Measurements from ENCODE around the gene FBXW8.

The FBXW8 gene

DNA sequence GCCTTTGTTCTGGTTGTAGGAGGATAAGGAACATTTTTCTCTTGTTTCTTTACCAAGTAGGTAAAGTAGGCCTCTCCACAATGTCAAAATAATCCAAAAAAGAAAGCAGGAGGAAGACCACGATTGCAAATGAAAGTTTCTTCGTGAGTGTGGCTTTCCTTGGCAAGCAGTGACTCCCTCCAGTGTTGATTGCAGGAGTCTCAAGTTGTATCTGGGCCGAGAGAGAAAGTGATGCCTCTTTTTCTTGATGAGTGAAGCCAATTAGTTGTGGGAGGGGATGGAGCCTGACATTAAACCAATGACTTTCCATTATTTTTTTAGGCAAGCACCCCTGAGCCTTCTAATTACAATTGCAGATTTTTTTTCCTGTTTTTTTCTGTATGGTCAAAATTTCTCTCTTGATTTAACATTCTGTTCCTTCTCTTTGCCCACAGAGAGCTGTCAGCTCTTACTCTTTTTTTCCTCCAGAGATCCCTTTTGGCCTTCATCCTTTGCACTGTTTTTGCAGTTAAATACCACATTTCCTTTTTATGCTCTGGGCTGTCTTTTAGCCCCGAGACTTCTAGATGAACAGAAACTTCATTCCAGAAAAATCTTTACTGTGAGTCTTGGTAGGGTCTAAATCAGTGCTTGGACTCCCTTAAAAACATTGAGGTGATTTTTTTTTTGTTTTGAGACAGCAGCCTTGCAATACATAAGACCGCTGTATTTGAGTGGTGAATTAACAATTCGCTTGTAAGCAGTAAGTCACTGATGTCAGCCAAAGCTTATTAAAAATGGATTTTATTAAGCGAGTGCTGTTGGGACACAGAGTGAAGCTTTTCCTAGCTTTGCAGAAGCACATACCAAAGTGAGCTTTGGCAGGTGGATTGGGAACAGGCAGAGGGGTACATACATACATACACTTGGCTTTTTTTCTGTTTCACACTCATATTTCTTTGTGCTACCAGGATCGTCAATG lies 15.8 kb downstream of the FBXW8 start:
- DNase-seq, result no peak

DNA sequence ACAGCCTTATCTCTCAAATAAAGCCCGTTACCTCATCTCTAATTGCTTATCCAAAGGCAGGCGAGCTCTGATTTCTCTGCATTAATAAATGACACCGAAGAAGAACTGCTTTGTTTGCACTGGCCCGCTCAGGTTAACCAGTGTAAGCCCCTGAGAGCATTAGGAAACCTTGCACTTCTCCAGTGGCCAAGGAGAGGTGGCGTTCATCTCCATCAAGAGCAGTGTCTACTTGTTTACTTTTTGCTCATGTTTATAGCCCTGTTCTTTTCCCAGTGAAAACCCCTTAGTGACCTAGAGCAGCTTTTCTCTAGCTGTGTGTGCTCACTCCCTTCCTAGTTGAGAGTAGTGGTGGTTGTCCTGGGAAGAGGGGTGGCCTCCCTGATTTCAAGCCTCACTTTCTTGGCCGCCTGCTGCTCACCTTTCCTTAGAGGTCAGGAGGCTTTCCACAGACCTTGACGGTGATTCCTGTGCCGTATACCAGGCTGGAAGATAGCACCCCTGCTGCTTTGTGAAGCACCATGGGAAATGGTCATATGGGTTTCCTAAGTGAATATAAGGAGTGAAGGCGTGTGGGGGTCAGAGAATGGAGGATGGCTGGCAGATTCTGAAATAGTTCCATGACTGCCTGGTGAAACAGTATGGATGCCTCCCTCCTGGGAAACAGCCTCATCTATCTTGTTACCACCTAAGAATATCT lies 16.6 kb downstream of the FBXW8 start:
- DNase-seq, result peak in 2 of 3 experiments; percentile 16 to 18

DNA sequence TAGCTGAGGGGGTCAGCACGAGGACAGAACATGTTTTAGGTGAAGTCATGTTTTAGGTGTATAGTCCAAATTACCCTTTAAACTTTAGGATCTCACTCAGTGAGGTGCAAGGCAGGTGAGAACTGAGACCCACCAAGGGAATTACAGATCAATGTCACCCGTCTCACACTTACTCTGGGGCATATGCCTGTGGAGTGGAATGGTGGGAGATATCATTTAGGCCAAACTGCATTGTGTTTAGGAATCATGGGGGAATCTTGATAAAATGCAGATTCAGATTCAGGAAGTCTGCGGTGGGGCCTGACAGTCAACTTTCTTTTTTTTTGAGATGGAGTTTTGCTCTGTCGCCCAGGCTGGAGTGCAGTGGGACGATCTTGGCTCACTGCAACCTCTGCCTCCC lies 17.8 kb downstream of the FBXW8 start:
- DNase-seq, result no peak

DNA sequence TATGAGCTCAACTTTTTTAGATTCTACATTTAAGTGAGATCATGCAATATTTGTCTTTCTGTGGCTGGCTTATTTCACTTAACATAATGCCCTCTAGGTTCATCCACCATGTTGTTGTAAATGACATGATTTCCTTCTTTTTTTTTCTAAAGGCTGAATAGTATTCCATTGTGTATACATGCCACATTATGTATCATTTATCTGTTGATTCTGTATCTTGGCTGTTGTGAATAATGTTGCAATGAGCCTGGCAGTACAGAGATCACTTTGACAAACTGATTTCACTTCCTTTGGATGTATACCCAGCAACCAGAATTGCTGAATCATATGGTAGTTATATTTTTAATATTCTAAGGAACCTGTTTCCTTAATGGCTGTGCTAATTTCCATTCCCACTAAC lies 19.1 kb downstream of the FBXW8 start:
- DNase-seq, result no peak

DNA sequence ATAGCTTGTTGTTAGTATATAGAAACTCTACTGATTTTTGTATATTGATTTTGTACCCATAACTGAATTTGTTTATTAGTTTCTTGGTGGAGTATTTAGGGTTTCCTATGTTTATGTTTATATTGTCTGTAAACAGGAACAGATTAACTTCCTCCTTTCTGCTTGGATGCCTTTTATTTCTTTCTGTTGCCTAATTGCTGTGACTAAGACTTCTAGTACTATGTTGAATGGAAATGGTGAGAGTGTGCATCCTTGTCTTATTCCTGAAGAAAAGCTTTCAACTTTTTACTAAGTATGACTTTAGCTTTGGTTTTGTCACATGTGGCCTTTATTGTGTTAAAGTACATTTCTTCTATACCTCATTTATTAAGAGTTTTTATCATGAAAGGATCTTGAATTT lies 20.9 kb downstream of the FBXW8 start:
- DNase-seq, result no peak

DNA sequence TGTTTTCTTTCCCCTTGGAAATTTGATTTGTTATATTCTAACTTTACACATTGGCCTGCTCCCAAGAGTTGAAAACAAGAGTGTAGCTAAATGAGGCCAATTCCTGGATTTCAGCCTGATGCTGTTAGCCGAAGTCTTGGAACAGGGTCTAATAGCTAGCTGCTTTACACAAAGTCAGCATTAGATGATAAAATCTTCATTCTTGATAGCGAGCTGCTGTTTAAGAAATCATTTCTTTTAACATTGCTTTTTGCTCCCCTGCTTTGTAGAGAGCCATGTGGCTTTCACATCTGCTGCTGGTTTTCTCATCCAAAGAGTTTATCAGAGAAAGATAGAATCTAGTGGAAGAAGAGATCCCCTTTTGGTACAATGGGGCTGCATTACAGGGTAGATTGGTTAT lies 22.3 kb downstream of the FBXW8 start:
- no peak for DNase-seq

DNA sequence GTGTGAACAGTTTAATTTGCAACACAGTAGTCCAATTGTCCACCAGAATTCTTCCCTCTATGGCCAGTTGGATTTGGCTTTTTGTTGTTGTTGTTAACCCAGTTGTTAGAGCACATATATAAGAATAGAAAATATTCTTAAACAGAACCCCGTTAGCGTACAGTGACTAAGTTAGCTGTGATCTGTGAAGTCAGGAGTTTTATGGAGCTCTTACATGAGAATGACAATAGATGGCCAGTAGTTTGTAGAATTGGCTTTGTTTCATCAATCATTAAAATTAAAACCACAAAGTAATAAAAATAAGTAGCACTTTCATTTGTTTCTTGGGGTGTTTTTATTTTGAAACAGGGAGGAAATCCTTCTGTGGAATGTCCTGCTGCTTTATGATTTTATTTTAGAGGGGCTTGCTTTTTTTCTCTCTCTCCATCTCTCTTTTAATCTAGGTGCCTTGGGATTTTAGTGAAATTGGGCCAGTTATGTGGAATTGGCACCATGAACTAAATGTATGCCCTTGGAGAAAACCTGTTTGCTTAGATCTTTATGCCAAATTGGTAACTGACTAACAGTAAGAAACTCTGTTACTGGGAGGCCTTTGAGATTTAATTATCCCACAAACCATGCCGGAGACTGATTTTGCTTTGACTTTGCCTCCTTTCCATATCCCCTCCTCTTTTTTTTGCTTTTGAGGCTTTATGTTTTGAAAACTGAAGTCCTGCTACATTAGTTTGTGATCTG lies 22.9 kb downstream of the FBXW8 start:
- DNase-seq, result no peak

DNA sequence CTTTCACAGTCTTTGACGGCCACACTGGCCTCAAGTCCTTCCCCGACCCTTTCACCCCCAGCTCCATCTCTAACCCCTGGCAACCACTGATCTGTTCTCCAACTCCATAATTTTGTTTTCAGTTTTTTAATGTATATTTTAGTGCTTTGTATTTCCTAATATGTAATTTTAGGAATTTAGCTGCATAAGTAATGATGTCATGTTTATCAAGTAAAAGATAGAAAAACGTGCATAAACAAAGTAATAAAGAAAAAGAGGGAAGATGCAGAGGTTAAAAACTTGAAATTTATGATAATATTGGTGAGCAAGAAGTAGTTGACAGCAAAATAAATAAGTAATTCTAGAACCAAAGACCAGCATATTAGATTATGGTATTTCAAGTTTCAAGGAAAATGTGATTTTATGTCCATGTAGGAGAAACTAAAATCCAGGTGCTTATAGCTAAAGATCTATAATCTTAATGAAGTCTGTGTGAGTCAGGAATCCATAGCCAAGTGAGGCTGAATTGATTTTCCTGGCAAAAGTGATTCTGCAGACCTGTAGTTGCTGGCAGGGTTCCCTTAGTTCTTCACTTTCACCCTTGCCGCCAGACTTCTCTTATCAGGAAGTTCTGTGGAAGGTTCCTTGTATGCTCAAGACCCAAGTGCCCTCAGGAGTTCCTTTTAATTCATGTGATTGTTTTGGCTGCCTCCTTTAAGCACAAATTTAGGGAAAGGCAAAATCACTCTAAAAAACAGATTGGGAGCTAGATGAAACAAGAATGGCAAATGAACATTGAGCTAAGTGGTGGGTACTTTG lies 24.4 kb downstream of the FBXW8 start:
- DNase-seq, result no peak

DNA sequence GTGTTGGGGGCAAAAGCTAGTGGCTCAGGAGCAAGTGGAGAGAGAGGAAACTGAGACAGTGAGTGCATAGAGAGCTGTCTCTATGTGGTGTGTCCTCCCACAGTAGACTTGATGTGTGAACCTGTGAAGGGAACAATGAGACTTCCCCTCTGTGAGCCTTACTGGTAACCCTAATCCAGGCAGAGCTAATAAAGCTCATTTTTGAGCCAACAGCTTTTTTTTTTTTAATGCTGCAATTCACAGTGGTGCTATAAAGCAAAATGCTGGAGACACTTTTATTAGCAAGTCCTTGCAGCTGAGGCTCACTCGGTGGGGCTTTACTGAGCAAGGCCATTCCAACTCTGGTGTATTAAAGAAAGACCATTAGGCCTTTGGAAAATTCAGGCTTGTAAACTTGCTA lies 26.9 kb downstream of the FBXW8 start:
- DNase-seq, result no peak

DNA sequence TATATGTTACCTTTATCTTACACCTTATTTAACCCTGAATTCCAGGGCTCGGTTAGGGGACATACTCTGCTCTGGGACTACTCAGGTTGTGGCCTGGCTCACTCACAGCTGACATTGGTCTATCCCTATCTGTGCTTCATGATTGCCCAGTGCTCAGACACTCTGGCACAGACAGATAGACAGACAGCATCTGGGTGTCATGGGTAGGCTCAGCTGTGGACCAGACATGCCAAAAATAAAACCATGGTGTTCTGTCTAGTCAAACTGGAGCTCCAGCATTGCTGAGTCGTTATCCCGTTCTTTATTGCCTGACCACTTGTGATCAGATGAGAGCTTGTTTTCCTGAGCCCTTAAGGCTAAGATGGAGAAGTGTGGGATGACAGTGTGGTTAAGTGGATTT lies 29.0 kb downstream of the FBXW8 start:
- DNase-seq, result peak in 2 of 3 experiments; percentile 32 to 47

DNA sequence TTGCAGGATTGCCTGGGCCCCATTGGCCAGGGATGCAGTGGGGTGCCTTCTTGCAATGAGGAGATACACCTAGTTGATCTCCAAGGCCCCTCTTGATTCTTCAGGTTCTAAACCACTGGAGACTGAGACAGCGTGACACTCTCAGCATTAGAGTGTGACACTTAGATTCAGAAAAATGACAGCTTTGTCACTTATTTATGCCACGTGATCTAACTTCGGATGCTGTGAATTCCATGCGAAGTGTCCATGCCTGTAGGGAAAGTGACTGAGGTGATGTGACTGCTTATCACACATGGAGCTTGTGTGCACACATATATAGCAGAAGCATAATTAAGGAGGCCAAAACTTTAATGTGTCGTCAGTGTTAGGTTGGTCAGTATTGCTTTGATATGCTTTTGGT lies 30.4 kb downstream of the FBXW8 start:
- DNase-seq, result no peak

DNA sequence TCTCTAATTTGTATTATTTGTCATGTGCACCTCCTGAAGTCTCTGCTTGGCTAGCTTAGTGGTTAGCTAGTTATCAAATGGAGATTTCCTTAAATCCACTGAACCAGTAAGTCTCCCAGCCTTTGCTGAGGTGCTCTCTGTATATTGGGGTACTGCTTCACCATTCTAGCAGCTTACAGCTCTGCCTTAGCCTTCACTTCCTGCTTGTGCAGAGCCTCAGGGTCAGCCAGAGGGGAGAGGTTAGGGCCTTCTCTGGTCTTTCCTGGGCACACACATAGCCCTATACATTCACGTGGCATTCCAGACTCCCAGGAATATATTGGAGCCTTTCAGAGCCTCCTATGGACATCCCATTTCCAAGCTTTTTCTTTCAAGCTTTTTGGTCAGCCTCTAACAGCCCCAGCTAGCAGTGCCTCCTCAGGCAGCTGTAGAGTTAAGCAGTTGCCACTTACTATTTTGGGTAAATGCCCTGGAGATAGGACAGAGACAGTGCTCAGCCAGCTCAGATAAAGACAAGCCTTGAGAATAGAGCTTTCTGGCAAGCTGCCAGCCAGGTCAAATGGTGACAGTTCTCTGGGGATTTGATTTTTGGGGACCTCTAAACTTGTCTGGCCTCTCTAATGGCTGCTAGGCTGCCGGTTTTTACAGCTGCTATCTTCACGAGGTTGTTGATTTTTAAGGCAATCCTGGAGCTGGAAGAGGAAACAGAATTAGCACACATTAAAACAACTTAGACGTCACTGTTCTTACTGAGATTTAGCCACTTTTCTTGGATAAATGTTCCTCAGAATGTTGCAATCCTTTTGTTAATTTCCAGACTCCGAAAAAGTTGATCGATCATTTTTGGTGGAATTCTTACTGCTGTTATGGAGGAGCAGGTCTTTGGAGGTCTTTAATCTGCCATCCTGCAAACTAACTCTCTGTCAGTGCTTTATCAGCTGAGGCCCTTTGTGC lies 32.9 kb downstream of the FBXW8 start:
- no peak for DNase-seq

DNA sequence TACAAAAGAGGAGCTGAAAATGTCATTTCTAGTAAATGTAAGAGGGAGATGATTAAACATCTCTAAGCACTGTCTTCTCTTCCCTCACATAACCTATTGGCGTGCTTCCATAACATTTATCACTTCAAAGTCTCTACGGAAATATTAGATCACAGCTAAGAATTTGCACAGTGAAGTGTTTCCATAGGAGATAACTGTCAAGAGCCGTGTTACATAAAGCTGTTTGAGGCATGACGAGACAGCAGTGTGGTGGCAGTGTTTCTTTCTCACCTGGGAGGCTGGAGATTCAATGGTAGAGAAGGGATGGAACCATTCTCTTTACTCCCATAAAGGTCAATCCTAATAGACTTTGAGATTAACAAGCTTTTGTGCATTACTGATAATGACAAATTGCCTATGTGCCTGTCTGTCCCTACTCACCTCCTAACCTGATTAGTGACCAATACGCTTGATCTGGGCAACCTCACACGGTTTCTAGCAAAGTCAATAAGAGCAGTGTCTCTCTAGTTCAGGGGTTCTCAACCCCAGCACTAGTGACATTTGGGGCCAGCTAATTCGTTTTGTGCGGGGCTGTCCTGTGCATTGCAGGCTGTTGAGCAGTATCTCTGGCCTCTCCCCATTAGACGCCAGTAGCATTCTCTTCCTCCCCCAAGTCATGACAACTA lies 35.3 kb downstream of the FBXW8 start:
- DNase-seq, result no peak

DNA sequence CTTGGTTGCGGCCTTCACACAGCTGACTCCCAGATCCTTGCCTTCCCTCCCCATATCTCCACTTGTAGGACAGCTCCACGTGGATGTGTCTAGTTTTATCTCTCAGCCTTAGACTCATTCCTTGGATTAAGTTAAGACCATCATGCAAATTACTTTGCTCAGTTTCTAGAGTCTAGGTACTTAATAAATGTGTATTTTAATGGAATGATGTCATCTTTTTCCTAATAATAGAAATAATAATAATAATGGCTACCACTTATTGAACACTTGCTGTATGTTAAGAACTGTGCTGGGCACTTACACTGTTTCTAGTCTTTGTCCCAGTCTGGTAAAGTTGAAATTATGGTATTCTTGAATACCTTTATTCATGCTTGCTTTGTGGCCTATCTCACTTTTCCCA lies 37.5 kb downstream of the FBXW8 start:
- no peak for DNase-seq

DNA sequence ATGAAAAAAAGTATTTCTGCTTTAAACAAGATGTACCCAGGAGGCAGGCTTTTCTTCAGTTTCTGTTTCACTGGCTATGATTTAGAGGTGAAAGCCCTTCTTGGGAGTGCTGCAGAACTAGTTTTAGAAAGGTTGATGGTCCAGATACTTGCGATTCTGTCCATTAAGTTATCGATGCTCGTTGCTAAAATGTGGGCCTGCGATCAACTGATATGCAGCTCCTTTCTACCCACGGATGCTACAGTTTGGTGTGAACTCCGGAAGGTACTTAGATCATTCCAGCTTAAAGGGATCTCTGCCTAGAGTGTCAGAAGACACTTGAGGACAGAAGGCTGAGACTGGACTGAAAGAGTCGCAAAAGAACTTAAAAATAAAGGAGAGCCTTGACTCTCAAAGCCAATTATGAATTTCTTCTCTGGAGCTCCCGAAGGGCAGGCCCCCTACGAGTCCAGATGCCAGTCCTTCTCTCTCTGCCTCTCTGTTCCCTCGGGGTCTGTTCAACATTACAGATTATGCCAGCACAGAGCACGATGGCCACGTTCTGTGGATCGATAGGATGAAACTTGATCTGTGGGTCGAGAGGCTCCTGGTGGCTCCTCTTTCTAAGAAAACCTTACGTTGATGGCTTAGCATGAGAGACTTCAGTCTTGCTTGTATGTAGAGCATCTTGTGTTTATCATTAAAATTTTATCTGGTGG lies 40.0 kb downstream of the FBXW8 start:
- DNase-seq, result no peak

DNA sequence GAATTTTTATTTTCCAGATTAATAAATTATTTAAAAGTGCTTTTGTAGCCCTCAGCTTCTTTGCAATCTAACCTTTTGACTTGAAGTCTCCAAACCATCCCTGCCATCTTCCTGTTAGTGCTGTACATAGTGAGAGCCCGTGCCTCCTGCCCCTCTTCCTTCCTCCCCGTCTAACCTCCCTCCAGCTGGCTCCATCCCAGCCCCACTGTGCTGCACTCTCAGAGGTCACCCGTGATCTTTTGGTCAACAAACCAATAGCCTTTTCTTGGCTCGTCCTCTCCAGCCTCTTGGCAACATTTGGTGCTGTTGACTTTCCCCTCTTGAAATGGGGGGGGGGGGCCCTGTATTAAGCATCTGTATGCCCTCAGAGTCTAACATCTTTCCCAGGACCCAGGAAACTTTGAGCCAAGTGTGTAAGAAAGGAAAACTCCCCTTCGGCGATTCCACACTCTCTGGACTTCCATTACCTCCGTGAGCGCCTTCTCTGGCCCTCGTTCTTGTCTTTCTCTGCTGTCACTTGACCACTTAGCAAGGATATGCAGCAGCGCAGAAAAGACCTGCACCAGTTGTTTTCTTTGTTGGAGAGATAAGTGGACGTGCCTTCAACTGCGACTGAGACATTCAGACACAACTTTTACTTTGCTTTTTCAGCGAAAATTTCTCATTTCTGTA lies 44.1 kb downstream of the FBXW8 start:
- DNase-seq, result no peak

DNA sequence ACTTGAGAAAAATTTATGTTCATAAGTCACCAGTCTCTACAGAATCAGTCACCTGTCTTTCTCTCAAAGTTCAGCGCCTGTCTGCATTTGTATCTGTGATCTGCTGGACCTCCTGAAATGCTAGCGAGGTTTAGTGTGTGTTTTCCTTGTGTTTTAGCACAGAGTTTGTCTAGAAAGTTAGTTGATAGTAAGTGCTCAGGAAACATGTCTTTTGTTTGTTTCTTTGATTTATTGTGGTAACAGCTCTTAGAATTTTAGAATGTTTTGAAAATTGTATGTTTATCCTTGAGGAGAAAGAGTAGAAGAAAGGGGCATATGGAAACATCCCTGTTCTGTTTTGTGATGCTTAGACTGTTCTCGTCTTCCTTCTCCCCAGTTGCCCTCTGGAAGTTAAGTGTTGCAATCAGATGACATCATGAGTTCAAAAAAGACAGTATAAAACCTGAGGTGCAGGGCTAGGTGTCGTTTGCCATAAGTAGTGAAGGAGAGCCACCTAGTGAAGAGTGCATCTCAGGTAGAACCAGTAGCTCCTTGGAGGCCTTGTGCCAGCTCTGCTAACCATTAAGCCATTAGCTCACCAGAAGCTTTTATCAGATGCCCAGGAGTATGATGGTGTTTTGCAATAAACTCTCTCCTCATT lies 44.8 kb downstream of the FBXW8 start:
- peak in 2 of 3 experiments; percentile 36 to 52 for DNase-seq

DNA sequence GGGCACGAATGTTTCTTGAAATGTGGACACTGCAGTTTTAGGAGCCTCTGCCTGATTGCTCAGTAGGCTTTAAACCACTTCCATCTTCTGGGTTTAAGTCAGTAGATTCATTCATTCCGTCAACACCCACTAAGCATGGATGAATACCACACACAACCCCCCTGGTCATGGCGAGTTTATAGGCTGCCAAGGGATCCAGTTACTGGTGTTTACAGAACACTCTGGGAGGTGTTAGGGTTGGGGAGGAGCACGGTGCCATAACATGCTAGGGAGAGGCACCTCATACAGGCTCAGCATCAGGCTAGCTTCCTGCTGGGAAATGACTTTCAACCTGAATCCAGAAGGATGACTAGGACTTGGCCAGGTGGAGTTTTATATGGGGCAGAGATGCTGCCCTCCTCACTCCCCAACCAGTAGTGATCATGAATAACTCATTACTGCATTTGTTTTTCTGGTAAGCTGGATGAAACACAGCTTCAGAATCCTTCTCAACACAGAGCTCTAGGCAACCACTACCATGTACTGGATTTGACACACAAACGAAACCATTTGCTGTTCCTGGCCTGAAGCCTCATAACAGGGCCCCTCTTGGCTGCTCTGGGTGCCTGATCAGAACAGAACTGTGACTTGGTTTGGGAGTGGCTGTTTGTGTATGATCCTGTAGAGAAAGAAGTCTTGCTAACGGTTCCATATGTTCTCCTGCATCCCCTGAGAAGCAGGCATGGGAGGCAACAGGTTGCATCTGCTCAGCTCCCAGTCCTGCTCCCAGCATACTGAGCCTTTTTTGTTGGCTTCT lies 47.9 kb downstream of the FBXW8 start:
- DNase-seq, result peak in 1 of 3 experiments; percentile 14

DNA sequence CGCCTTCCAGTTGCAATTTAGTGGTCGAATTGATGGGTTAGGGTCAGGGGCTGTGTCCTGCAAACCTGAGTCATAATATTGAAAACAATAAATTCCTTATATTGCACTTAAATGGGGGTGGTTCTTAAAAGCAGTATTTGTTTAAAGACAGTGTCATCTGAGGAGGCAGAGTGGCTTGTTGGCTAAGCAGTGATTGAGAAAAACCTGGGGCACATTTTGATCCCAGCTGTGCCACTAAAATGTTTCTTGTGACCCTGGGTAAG lies 48.4 kb downstream of the FBXW8 start:
- DNase-seq, result no peak
